ENCODE results near the gene NOA1. TPM values are rescaled to one million over a fixed set of nuclear protein-coding genes. Genes with fewer than 3 reads are reported as not detected.

Gene NOA1
- total and polyA plus RNA-seq, 2 of the 8 experiments (the other 6 are each of a cell fraction or from before 2014, with no cell fraction given): 24.3 to 28.1 TPM

- no peak for TF ChIP-seq HDAC2 (IDR thresholded peaks at IDR 0.05; ENCODE audit: borderline replicate concordance in 1 of 2, low read depth in 2 of 2, low read length in 2 of 2)
These were observed 12.9 kb upstream of the NOA1 start (continued) for GRCh38 chr4:56990109-56990905.

All from H1 (cell line).